AG08395 (cell line): ENCODE data around the gene RGS19.
"Not testable (repeated sequence)": the region's sequence is repeated elsewhere in the genome, so short reads cannot be mapped to it uniquely, and the experiment has no call there.

Experiments
- DNase-seq: peaks from one replicate; pipeline ENCODE4 v3.0.0; 2012; ENCODE audit warnings: mixed read lengths, low spot score

Gene RGS19, protein sequence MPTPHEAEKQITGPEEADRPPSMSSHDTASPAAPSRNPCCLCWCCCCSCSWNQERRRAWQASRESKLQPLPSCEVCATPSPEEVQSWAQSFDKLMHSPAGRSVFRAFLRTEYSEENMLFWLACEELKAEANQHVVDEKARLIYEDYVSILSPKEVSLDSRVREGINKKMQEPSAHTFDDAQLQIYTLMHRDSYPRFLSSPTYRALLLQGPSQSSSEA

DNA sequence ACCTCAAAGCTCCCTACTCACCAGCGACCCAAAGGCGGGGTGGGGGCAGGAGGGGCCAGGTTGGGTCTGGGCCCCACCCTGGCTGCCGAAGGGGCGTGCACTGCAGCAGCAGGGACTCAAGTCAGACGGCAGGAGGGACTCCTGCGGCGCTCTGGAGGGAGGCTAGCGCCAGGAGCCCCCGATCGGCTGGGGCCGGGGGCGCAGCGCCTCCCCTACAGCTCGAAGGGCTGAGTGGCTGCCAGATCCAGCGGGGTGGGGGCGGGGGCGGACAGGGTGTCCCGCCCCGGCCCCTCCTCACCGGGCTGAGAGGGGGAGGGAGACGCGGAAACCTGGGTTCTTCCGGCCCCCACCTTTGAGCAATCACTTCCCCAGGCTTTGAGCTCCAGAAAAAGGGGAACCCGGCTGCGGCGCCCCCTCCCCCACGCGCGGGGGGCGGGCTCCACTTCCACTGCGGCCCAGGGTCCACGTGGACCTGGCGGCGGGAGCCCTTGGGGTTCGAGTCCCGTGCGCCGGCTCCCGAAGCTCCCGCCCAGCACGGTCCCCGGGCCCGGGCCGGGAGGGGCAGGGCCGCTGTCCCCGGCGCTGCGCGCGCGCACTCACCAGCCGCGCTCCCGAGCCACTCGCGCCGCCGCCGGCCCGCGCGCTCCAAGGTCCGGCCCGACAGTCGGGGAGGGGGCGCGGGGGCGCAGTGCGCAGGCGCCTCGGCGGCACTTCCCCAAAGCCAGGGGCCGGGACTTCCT lies at the start of gene RGS19:
Gene RGS19 (minus strand): TSS at position 246 of the 740 bp plus-strand sequence. CDS start 2,632 bp downstream, outside the sequence.
- DNase-seq = peak; percentile 83

- not testable (repeated sequence) for DNase-seq
Measured at GRCh38 chr20:64123517-64123916, 44.2 kb upstream of the RGS19 start.

GRCh38 chr20:64122927-64123326 lies 43.6 kb upstream of the RGS19 start:
- DNase-seq = not testable (repeated sequence)

GRCh38 chr20:64121586-64121985 lies 42.3 kb upstream of the RGS19 start:
- no peak for DNase-seq

DNA sequence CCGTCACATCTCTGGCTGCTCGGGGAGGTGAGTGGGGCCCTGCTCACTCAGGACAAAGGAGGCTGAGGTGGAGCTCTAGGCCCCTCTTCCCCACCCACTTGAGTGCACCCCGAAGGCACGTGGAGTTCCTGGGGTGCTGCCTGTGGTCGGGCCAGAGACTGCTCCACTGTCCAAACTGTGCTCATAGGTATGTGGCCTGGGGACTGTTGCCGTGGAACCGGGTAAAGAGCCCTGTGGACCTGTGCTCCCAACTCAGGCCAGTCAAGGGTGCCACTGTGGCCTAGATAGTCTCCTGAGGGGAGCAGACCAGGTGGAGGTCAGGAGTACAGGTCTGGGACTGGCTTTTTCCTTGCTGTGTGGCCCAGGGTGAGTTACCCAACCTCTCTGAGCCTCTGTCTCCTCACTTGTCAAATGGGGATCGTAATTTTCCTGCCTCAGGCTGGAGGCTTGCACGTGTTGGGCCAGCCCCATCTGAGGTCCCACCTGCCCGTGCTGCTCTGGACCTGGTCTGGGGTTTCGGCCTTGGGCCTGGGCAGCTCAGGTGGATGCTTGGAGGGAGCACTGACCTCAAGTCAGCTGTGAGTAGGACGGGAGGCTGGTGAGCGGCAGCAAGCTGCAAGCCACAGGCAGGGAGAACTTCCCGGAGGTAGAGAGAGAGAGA lies 40.5 kb upstream of the RGS19 start:
- DNase-seq = no peak

DNA sequence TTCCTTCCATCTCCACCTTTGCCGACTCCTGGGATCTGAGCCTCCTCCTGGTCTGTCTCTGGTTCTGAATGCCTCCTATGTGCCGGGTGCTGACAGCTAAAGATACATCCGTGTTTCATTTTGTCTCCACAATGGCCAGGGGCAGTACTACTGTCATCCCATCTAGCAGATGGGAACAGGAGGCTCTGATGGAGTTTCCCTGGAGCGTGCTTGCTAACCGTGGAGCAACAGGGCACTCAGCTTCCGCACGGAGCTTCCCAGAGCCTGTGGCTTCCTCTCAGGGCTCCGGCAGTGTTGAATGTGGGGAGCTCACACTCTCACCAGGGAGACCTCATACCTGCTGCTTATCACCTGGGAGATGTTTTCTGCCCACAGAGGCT lies 40.0 kb upstream of the RGS19 start:
- DNase-seq = no peak

- DNase-seq = not testable (repeated sequence)
Measured at GRCh38 chr20:64117432-64117777, 38.1 kb upstream of the RGS19 start.

- no peak for DNase-seq
Measured at GRCh38 chr20:64116541-64117431, 37.5 kb upstream of the RGS19 start.

DNA sequence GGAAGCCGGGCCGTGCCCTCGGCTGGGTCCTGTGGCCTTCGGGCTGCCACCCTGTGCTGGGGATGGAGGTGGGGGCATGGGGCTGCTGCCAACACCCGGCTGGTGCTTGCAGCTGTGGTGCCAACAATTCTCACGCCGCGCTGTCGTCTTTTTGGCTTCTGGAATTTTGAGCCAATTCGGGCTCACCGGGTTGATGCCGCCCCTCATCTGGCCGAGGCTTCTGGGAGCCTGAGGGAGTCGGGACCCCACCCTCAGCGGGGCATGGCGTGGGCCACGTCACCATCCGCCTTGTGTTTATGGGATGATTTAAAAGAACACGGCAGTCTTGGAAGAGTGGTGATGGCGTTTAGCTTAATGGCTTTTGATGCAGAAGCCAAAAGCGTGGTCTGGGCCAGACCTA lies 36.7 kb upstream of the RGS19 start:
- DNase-seq = no peak

- no peak for DNase-seq
Measured at GRCh38 chr20:64115171-64115911, 36.0 kb upstream of the RGS19 start.

DNA sequence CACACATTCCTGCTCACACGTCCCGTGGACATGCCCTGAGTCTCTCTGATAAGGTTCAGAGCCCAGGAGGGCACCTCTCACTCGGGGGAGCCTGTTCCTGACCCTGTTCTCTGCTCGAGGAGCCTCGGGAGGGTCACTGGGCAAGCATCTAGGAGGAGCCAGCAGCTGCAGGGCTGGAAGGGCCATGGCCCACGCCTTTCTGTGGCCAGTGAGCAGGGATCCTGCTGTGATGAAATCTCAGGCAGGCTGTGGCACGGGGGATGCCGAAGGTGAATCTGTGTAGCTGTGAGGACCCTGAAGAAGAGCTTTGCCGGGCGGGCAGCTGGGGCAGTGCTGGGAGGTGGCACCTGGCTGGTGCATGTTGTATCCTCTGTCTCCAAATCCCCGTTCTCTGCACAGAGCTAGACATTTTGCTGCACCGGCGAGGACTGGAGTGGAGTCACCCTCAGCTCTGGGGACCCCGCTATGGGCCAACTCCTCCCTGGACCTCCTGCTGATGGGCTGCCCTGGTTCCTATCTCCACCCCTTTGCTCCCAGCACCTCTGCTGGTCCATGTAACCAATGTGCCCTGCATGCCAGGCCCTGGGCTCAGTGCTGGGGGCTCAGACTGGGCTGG lies 35.1 kb upstream of the RGS19 start:
- DNase-seq = no peak

- no peak for DNase-seq
Measured at GRCh38 chr20:64113796-64114355, 34.6 kb upstream of the RGS19 start.

DNA sequence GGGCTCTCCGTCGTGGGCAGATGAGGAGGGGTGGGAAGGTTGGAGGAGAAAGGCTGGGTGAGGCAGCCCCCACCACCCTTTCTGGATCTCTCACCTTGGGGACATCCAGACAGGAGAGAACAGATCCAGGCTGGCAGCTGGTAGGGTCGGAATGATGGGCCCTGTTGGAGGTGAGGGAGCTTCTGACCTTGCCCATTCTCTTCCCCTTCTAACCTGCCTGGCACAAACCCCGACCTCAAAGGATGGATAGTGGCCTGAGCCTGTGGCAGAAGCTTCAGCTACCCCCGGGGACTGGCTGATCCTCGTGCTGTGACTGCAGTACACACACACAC lies 34.1 kb upstream of the RGS19 start:
- DNase-seq = no peak

- no peak for DNase-seq
Measured at GRCh38 chr20:64112691-64113443, 33.5 kb upstream of the RGS19 start.

GRCh38 chr20:64111841-64112641 lies 32.7 kb upstream of the RGS19 start:
- DNase-seq = no peak

DNA sequence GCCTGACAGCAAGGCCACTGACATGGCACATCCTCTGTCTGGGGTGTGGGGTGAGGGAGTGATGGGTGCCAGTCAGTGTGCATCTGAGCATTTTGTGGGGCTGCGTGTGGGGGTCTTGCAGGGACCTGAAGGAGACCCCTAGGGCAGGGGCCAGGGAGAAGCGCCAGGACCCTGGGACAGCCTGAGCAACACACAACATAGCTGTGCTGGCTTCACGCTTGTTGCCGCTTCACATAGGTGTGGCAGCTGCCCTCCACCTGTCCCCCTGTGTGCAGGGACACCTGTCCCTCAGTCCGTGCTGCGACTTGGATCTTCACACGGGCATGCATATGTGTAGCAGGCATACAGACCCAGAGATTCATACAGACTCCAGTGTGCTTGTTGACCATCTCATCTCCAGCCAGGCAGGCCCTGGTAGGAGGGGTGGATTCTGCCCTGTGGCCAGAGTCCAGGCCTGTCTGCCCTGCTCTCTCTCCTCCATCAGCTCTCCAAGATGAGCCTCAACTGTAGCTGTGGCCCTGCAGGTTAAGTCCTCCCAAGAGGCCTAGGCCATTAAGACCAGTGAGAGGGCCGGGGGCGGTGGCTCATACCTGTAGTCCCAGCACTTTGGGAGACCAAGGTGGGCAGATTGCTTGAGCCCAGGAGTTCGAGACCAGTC lies 31.2 kb upstream of the RGS19 start:
- DNase-seq = no peak

GRCh38 chr20:64109831-64110391 lies 30.6 kb upstream of the RGS19 start:
- no peak for DNase-seq
